B cell (primary cell): ENCODE data around the gene RAB11B.

ENCODE experiments used
- EZH2 ChIP-seq: IDR thresholded peaks from 2 replicates; pipeline ENCODE4 v1.6.1; 2012; ENCODE audit warnings: borderline replicate concordance, low read depth, mild to moderate bottlenecking, moderate library complexity, low read length; ENCODE audit not compliant: insufficient read depth, poor library complexity, severe bottlenecking
- TF ChIP-seq, protein P1 (sequence below): fragments of 200-600 bp; IDR thresholded peaks from one replicate; pipeline ENCODE4 v1.8.0; 2022; ENCODE audit warnings: antibody characterized with exemption, mild to moderate bottlenecking

DNA sequence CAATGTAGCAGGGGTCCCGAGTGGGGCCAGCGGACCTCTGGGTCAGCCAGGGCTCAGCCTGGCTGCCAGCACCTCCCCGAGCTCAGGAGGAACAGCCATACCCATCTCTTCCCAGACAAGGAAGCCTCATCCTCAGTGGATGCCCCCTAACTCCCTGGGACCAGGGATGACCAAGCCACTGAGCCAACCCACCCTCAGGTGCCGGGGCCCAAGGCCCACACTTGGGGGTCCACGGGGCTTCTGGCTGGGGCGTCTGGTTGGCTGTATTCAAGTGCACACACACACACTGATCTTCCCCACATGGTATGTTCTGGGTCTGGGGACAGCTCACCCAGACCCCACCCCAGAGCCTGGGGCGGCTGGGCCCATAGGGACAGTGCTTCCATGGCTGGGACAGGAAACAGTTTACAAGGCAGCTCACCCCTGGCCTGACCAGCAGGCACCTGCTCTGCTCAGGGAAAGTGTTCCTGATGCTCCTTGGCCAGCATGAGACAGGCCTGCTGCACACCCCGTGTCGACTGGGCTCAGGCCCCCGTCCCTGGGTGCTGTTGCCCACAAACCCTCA lies 7.7 kb downstream of the RAB11B start:
- TF ChIP-seq, protein P1, sequence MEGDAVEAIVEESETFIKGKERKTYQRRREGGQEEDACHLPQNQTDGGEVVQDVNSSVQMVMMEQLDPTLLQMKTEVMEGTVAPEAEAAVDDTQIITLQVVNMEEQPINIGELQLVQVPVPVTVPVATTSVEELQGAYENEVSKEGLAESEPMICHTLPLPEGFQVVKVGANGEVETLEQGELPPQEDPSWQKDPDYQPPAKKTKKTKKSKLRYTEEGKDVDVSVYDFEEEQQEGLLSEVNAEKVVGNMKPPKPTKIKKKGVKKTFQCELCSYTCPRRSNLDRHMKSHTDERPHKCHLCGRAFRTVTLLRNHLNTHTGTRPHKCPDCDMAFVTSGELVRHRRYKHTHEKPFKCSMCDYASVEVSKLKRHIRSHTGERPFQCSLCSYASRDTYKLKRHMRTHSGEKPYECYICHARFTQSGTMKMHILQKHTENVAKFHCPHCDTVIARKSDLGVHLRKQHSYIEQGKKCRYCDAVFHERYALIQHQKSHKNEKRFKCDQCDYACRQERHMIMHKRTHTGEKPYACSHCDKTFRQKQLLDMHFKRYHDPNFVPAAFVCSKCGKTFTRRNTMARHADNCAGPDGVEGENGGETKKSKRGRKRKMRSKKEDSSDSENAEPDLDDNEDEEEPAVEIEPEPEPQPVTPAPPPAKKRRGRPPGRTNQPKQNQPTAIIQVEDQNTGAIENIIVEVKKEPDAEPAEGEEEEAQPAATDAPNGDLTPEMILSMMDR = no peak
- no peak for TF ChIP-seq EZH2
